IMR-90 (cell line): ENCODE measurements around the gene FOXP1.

Experiments used
- BHLHE40 ChIP-seq: fragments of 150-350 bp; IDR thresholded peaks from 2 replicates; pipeline ENCODE4 v1.6.1; 2016; ENCODE audit warnings: mild to moderate bottlenecking, low read depth, low read length
- CEBPB ChIP-seq: IDR thresholded peaks from 2 replicates; pipeline ENCODE4 v1.6.1; 2012; ENCODE audit warnings: low read depth, low read length, improper control_type of control experiment
- CHD1 ChIP-seq: IDR thresholded peaks from 2 replicates; pipeline ENCODE4 v1.6.1; 2012; ENCODE audit warnings: low read depth, low read length, improper control_type of control experiment
- FOS ChIP-seq: fragments of 150-350 bp; IDR thresholded peaks from 2 replicates; pipeline ENCODE4 v1.6.1; 2016; ENCODE audit warnings: low read depth, low read length
- MAFK ChIP-seq: IDR thresholded peaks from 2 replicates; pipeline ENCODE4 v1.6.1; 2012; ENCODE audit warnings: low read depth, low read length, improper control_type of control experiment
- MAZ ChIP-seq: IDR thresholded peaks from 2 replicates; pipeline ENCODE4 v1.6.1; 2012; ENCODE audit warnings: low read depth, mild to moderate bottlenecking, low read length, improper control_type of control experiment, moderate library complexity, borderline replicate concordance
- MXI1 ChIP-seq: IDR thresholded peaks from 2 replicates; pipeline ENCODE4 v1.6.1; 2012; ENCODE audit warnings: low read depth, mild to moderate bottlenecking, low read length, moderate library complexity, borderline replicate concordance
- POLR2A ChIP-seq: IDR thresholded peaks from 2 replicates; pipeline ENCODE4 v1.6.1; 2012; ENCODE audit warnings: mild to moderate bottlenecking, low read depth, low read length
- RAD21 ChIP-seq: IDR thresholded peaks from 2 replicates; pipeline ENCODE4 v1.6.1; 2012; ENCODE audit warnings: low read length, improper control_type of control experiment
- RCOR1 ChIP-seq: IDR thresholded peaks from 2 replicates; pipeline ENCODE4 v1.6.1; 2012; ENCODE audit warnings: mild to moderate bottlenecking, low read length, improper control_type of control experiment; ENCODE audit not compliant: insufficient replicate concordance
- RFX5 ChIP-seq: IDR thresholded peaks from 2 replicates; pipeline ENCODE4 v1.8.0; 2012; ENCODE audit warnings: low read depth, mild to moderate bottlenecking, low read length, moderate library complexity
- SMC3 ChIP-seq: fragments of 150-350 bp; IDR thresholded peaks from 2 replicates; pipeline ENCODE4 v1.6.1; 2016; ENCODE audit warnings: low read depth, mild to moderate bottlenecking, antibody characterized with exemption, low read length, moderate library complexity
- TF ChIP-seq, protein P1 (sequence below): conservative IDR thresholded peaks from 2 replicates; pipeline ENCODE4 v1.5.1; 2012; ENCODE audit warnings: mild to moderate bottlenecking, low read depth, low read length, improper control_type of control experiment
- TF ChIP-seq, protein P2 (sequence below): fragments of 150-350 bp; IDR thresholded peaks from 2 replicates; pipeline ENCODE4 v1.6.1; 2017; ENCODE audit warnings: mild to moderate bottlenecking, antibody characterized with exemption, low read length, low read depth

DNA sequence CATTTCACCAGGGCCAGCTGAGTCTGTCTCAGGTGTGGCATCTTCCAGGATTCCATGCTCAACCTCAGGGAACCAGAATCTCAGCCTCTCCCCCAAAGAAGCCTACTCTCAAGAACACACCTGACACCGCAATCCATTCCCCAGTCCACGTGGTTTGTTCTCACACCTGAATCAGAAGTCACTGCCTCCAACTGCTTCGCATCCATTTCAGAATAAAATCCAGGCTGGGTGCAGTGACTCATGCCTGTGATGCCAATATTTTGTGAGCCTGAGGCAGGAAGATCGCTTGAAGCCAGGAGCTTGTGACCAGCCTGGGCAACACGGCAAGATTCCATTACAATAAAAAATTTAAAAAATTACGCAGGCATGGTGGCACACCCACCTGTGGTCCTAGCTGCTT, 212.2 kb downstream of the FOXP1 start:
- TF ChIP-seq, protein P1, sequence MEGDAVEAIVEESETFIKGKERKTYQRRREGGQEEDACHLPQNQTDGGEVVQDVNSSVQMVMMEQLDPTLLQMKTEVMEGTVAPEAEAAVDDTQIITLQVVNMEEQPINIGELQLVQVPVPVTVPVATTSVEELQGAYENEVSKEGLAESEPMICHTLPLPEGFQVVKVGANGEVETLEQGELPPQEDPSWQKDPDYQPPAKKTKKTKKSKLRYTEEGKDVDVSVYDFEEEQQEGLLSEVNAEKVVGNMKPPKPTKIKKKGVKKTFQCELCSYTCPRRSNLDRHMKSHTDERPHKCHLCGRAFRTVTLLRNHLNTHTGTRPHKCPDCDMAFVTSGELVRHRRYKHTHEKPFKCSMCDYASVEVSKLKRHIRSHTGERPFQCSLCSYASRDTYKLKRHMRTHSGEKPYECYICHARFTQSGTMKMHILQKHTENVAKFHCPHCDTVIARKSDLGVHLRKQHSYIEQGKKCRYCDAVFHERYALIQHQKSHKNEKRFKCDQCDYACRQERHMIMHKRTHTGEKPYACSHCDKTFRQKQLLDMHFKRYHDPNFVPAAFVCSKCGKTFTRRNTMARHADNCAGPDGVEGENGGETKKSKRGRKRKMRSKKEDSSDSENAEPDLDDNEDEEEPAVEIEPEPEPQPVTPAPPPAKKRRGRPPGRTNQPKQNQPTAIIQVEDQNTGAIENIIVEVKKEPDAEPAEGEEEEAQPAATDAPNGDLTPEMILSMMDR, result no peak
- TF ChIP-seq RAD21 (no peak), CHD1 (no peak), MXI1 (no peak), CEBPB (no peak), RCOR1 (no peak), POLR2A (no peak), FOS (no peak), MAFK (no peak), BHLHE40 (no peak), RFX5 (no peak), SMC3 (no peak), MAZ (no peak)
- TF ChIP-seq, protein P2, sequence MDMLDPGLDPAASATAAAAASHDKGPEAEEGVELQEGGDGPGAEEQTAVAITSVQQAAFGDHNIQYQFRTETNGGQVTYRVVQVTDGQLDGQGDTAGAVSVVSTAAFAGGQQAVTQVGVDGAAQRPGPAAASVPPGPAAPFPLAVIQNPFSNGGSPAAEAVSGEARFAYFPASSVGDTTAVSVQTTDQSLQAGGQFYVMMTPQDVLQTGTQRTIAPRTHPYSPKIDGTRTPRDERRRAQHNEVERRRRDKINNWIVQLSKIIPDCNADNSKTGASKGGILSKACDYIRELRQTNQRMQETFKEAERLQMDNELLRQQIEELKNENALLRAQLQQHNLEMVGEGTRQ, result no peak
